ENCODE results near the gene GRAMD4.

DNA sequence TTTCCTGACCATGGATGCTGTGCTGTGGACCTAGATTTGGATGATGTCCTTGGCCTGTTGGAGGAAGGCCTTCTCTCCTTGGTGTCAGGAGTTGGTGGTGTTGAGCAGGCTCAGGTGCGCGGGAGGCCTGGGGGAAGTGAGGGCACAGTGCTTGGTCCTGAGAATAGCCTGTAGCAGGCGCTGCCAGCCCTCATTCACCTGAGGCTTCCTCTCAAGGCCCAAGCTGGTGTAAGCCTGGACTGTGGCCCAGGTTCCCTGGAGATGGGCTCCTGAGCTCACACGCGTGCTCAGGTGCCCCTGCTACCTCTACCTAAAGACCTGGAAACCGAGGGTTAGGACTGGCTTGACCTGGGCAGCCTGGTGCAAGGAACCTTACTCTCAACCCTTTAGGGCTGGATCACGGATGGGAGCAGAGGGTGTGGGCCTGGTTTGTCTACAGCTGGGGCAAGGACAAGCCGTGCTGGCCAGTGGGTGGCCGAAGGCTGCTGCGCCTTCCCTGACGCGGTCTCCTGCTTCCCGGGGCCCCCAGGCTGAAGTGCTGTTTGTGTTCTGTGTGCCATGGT lies 7.8 kb upstream of the GRAMD4 start:
- TF ChIP-seq, protein P1, sequence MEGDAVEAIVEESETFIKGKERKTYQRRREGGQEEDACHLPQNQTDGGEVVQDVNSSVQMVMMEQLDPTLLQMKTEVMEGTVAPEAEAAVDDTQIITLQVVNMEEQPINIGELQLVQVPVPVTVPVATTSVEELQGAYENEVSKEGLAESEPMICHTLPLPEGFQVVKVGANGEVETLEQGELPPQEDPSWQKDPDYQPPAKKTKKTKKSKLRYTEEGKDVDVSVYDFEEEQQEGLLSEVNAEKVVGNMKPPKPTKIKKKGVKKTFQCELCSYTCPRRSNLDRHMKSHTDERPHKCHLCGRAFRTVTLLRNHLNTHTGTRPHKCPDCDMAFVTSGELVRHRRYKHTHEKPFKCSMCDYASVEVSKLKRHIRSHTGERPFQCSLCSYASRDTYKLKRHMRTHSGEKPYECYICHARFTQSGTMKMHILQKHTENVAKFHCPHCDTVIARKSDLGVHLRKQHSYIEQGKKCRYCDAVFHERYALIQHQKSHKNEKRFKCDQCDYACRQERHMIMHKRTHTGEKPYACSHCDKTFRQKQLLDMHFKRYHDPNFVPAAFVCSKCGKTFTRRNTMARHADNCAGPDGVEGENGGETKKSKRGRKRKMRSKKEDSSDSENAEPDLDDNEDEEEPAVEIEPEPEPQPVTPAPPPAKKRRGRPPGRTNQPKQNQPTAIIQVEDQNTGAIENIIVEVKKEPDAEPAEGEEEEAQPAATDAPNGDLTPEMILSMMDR (IDR thresholded peaks at IDR 0.05): no peak
- TF ChIP-seq HOXA7 (CRISPR knock-in tag; IDR thresholded peaks at IDR 0.05) (no peak), ZFP36 (IDR thresholded peaks at IDR 0.05; ENCODE audit: borderline replicate concordance, partially characterized antibody) (no peak), RCOR1 (IDR thresholded peaks at IDR 0.05; ENCODE audit: low read depth, low read length) (no peak), POLR2A (IDR thresholded peaks at IDR 0.05; ENCODE audit: low read length) (no peak), KDM1A (IDR thresholded peaks at IDR 0.05; ENCODE audit: low read depth) (no peak), CHD4 (IDR thresholded peaks at IDR 0.05; ENCODE audit: borderline replicate concordance) (no peak)
- TF ChIP-seq, protein P2, sequence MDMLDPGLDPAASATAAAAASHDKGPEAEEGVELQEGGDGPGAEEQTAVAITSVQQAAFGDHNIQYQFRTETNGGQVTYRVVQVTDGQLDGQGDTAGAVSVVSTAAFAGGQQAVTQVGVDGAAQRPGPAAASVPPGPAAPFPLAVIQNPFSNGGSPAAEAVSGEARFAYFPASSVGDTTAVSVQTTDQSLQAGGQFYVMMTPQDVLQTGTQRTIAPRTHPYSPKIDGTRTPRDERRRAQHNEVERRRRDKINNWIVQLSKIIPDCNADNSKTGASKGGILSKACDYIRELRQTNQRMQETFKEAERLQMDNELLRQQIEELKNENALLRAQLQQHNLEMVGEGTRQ (IDR thresholded peaks at IDR 0.05): no peak
- TF ChIP-seq, protein P3, sequence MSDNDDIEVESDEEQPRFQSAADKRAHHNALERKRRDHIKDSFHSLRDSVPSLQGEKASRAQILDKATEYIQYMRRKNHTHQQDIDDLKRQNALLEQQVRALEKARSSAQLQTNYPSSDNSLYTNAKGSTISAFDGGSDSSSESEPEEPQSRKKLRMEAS (IDR thresholded peaks at IDR 0.05): no peak
